Heart left ventricle (tissue), 13 donors: Measurements from ENCODE around the gene AP3S1.

ENCODE experiments used
- POLR2A ChIP-seq, 2 donors: fragments of 450-650 bp; IDR thresholded peaks; one replicate each; pipeline ENCODE4 v1.6.1; 2017; ENCODE audit warnings: antibody characterized with exemption in 2 of 2, mild to moderate bottlenecking in 2 of 2, moderate library complexity in 2 of 2
- TF ChIP-seq, protein P1 (sequence below), 12 donors: fragments of 200-600 bp; sonication (generic) in 4 of 12; IDR thresholded peaks; one replicate each; pipeline versions ENCODE4 v1.5.0 to v1.8.0; 2018 to 2022; ENCODE audit warnings: antibody characterized with exemption in 12 of 12, mild to moderate bottlenecking in 5 of 12
- donor health status: ischemic (EF 13 %, LVEDD 7.1; RV severe dilation, severe dysfunction).
- donor health status: DM: no; HTN: yes; CAD: no.
- donor health status: DM: no; HTN: no; CAD: no.
- donor health status: ischemic (EF 25% LVEDD 6.9; RV normal size, moderate dysfunction).
- donor health status: ischemic (EF 25% LVEDD 5.7; RV mildly dilated, moderate dysfunction).
- donor health status: ischemic (EF 35%, LVEDD 5.7; RV mildly dilated, moderate dysfunction).
- donor health status: nonischemic (EF 11% LVEDD 7.7; RV severe dilation, severe dysfunction).
- donor health status: DM: yes; HTN: yes; CAD: no.
- donor health status: PGD.
- donor health status: ischemic (EF 29% LVEDD 5.4; RV normal size, mild dysfunction).
- donor health status: nonischemic (EF 23%, LVEDD 6.1; RV moderate dilation, normal function).

DNA sequence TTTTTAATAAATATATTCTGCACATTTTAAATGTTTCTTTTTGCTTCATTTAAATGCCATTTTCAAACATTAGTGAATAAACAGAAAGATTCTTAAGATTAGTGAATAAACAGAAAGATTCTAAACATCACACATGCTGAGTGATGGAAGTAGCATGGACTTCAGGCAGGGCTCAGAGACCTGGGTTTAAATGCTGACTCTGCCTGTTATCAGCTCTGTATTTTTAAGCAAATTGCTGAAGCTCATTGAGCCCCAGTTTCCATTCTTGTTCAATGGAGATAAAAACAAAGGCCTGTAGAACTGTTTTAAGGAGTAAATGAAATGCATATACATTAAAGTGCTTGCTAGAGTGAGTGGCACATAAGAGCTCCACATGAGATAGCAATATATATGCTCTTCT, 112.4 kb downstream of the AP3S1 start:
- TF ChIP-seq, protein P1, sequence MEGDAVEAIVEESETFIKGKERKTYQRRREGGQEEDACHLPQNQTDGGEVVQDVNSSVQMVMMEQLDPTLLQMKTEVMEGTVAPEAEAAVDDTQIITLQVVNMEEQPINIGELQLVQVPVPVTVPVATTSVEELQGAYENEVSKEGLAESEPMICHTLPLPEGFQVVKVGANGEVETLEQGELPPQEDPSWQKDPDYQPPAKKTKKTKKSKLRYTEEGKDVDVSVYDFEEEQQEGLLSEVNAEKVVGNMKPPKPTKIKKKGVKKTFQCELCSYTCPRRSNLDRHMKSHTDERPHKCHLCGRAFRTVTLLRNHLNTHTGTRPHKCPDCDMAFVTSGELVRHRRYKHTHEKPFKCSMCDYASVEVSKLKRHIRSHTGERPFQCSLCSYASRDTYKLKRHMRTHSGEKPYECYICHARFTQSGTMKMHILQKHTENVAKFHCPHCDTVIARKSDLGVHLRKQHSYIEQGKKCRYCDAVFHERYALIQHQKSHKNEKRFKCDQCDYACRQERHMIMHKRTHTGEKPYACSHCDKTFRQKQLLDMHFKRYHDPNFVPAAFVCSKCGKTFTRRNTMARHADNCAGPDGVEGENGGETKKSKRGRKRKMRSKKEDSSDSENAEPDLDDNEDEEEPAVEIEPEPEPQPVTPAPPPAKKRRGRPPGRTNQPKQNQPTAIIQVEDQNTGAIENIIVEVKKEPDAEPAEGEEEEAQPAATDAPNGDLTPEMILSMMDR (IDR thresholded peaks at IDR 0.05): no peak
- no peak for TF ChIP-seq POLR2A (IDR thresholded peaks at IDR 0.05)
